Measurements from ENCODE around the gene TAS2R40. TPM values are rescaled to one million over a fixed set of nuclear protein-coding genes. Genes with fewer than 3 reads are reported as not detected.

Gene TAS2R40
- total RNA-seq, 6 experiments from 2014 or later, result not detected

GRCh38 chr7:143216686-143217085 lies 5.2 kb upstream of the TAS2R40 start:
- no peaks in the 10 kb centered on the region for H3K36me3 Mint-ChIP-seq (ENCODE audit: low read depth)
- no peak overlapping the region for H3K4me3 Mint-ChIP-seq
- TF ChIP-seq CTCF (IDR thresholded peaks at IDR 0.05), result no peak
- H3K4me1 Mint-ChIP-seq (ENCODE audit: low read depth), result peaks cover 7% of the 10 kb centered on the region
- DNase-seq, result no peak
- no peak overlapping the region for H3K27ac Mint-ChIP-seq
- no peaks in the 10 kb centered on the region for H3K9me3 Mint-ChIP-seq
- H3K27me3 Mint-ChIP-seq (ENCODE audit: insufficient read depth), result peaks cover 15% of the 10 kb centered on the region

GRCh38 chr7:143217806-143218205 lies 4.0 kb upstream of the TAS2R40 start:
- Mint-ChIP-seq H3K4me3 (no peak overlapping the region), H3K27me3 (ENCODE audit: insufficient read depth) (peaks cover 18% of the 10 kb centered on the region)
- TF ChIP-seq CTCF (IDR thresholded peaks at IDR 0.05), result no peak

GRCh38 chr7:143221286-143221685 lies 551 bp upstream of the TAS2R40 start:
- no peaks in the 10 kb centered on the region for H3K36me3 Mint-ChIP-seq (ENCODE audit: low read depth)
- H3K4me1 Mint-ChIP-seq (ENCODE audit: low read depth), result peaks cover 1% of the 10 kb centered on the region
- H3K4me3 Mint-ChIP-seq, result no peak overlapping the region
- TF ChIP-seq CTCF (IDR thresholded peaks at IDR 0.05), result no peak
- DNase-seq, result no peak
- peaks cover 23% of the 10 kb centered on the region for H3K27me3 Mint-ChIP-seq (ENCODE audit: insufficient read depth)
- no peaks in the 10 kb centered on the region for H3K9me3 Mint-ChIP-seq
- no peak overlapping the region for H3K27ac Mint-ChIP-seq

More at GRCh38 chr7:143217806-143218205, 4.0 kb upstream of the TAS2R40 start:
- no peak for DNase-seq
- Mint-ChIP-seq H3K9me3 (no peaks in the 10 kb centered on the region), H3K27ac (no peak overlapping the region), H3K4me1 (ENCODE audit: low read depth) (peaks cover 7% of the 10 kb centered on the region), H3K36me3 (ENCODE audit: low read depth) (no peaks in the 10 kb centered on the region)

GRCh38 chr7:143222782-143223181 lies 945 bp downstream of the TAS2R40 start:
- Mint-ChIP-seq H3K4me3 (no peak overlapping the region), H3K27me3 (ENCODE audit: insufficient read depth) (peaks cover 23% of the 10 kb centered on the region), H3K27ac (no peak overlapping the region), H3K9me3 (no peaks in the 10 kb centered on the region), H3K4me1 (ENCODE audit: low read depth) (no peaks in the 10 kb centered on the region), H3K36me3 (ENCODE audit: low read depth) (no peaks in the 10 kb centered on the region)
- DNase-seq, result no peak
- no peak for TF ChIP-seq CTCF (IDR thresholded peaks at IDR 0.05)

GRCh38 chr7:143223784-143224183 lies 1.9 kb downstream of the TAS2R40 start:
- H3K4me3 Mint-ChIP-seq, result no peak overlapping the region
- no peaks in the 10 kb centered on the region for H3K4me1 Mint-ChIP-seq (ENCODE audit: low read depth)
- H3K27me3 Mint-ChIP-seq (ENCODE audit: insufficient read depth), result peaks cover 16% of the 10 kb centered on the region
- TF ChIP-seq CTCF (IDR thresholded peaks at IDR 0.05), result no peak
- no peaks in the 10 kb centered on the region for H3K36me3 Mint-ChIP-seq (ENCODE audit: low read depth)
- H3K27ac Mint-ChIP-seq, result no peak overlapping the region
- H3K9me3 Mint-ChIP-seq, result no peaks in the 10 kb centered on the region
- no peak for DNase-seq

- Mint-ChIP-seq H3K9me3 (no peaks in the 10 kb centered on the region), H3K4me3 (no peak overlapping the region), H3K27ac (no peak overlapping the region)
Measured at GRCh38 chr7:143225047-143225446, 3.2 kb downstream of the TAS2R40 start.

More at GRCh38 chr7:143225047-143225446, 3.2 kb downstream of the TAS2R40 start:
- no peak for DNase-seq
- H3K4me1 Mint-ChIP-seq (ENCODE audit: low read depth), result no peaks in the 10 kb centered on the region
- H3K27me3 Mint-ChIP-seq (ENCODE audit: insufficient read depth), result peaks cover 16% of the 10 kb centered on the region
- no peaks in the 10 kb centered on the region for H3K36me3 Mint-ChIP-seq (ENCODE audit: low read depth)
- no peak for TF ChIP-seq CTCF (IDR thresholded peaks at IDR 0.05)
